GM12892 (cell line): Measurements from ENCODE around the gene NAV3.

ENCODE experiments used
- POLR2A ChIP-seq: IDR thresholded peaks from 2 replicates; pipeline ENCODE4 v1.6.1; 2011; ENCODE audit warnings: low read depth, low read length, control low read depth
- POLR2AphosphoS5 ChIP-seq: IDR thresholded peaks from 2 replicates; pipeline ENCODE4 v1.6.1; 2011; ENCODE audit warnings: low read depth, low read length, control low read depth
- TAF1 ChIP-seq: IDR thresholded peaks from 2 replicates; pipeline ENCODE4 v1.6.1; 2011; ENCODE audit warnings: low read depth, mild to moderate bottlenecking, control low read depth, low read length, borderline replicate concordance

DNA sequence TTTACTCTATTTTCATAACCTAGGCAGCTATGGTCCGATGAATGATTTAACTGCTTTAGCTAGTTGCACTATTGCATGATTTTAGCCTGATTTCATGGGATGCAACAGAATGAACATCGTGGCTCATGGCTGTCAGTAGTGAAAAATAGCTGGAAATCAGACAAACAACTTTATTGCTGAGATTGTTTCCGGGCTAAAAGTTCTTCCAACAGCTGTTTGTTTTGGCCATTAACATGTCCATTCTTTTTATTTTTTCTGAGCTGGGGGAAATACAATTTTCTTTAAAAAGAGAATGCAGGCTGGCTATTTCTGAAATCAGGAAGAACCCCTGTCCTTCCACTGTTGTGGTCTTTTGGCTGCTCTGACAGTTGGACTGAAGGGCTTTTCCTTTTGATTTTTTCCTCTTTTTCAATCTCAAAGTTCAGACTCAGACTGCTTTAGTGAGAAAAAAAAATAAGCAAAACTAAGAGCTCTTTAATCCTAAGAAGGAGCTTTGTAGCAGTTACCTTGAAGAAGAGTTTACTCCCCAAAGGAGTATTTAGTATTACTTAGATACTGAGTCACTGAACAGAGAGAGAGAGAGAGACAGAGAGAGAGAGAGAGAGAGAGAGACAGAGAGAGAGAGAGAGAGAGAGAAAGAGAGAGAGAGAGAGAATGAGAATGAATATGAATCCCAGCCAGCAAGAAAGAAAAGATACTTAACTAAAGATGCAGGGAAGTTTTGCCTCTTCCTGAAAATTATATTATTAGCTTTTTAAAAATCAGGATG is at the start of gene NAV3:
- TF ChIP-seq POLR2AphosphoS5: no peak
- no peak for TF ChIP-seq POLR2A
- TF ChIP-seq TAF1: no peak
